ENCODE measurements around the gene SNX24.
A peak's percentile ranks its signal among the peaks of the same experiment; 100 is the strongest.

Gene SNX24

GRCh38 chr5:122845229-122846050 is at the start of gene SNX24:
TSS of gene SNX24 (plus strand) at chr5:122845613. CDS start at chr5:122845634, 21 bp downstream.
- Histone ChIP-seq H3K9me3 (ENCODE audit: low read length) (no peaks in the 10 kb centered on the region), H3K36me3 (ENCODE audit: insufficient read depth, low read length) (no peaks in the 10 kb centered on the region), H3K4me3 (ENCODE audit: low read depth in 1 of 2, low read length in 2 of 2) (peak within 1 kb of the TSS; percentile 92 to 97), H3K27ac (ENCODE audit: low read depth, low read length) (peak within 1 kb of the TSS; percentile 79), H3K9ac (ENCODE audit: low read length) (peak within 1 kb of the TSS; percentile 66), H3K4me1 (ENCODE audit: insufficient read depth, low read length) (peaks cover 13% of the 10 kb centered on the region), H3K27me3 (ENCODE audit: control insufficient read depth in 1 of 2, insufficient read depth in 2 of 2, low read length in 2 of 2) (no peaks in the 10 kb centered on the region)

DNA sequence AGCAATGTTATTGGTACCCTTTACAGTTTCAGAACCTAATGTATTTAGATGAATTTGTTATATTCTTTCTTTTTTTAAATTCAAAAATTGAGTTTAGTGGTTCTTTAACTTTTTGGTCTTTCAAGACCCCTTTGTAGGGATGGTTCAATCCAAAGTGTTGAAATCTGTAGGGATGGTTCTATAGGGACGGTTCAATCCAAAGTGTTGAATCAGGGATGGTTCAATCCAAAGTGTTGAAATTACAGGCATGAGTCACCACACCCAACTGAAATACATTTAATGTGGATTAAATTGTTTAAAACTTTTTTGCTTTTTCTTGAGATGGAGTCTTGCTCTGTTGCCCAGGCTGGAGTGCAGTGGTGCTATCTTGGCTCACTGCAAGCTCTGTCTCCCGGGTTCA is 39.9 kb upstream of the SNX24 start:
- H3K9me3 ChIP-seq (ENCODE audit: low read length) = no peaks in the 10 kb centered on the region
- no peak overlapping the region for H3K27ac ChIP-seq (ENCODE audit: low read depth, low read length)
- H3K4me1 ChIP-seq (ENCODE audit: insufficient read depth, low read length) = no peaks in the 10 kb centered on the region
- H3K27me3 ChIP-seq (ENCODE audit: control insufficient read depth in 1 of 2, insufficient read depth in 2 of 2, low read length in 2 of 2) = no peaks in the 10 kb centered on the region
- H3K9ac ChIP-seq (ENCODE audit: low read length) = no peak overlapping the region
- H3K4me3 ChIP-seq (ENCODE audit: low read depth in 1 of 2, low read length in 2 of 2) = no peak overlapping the region
- peaks cover 30% of the 10 kb centered on the region for H3K36me3 ChIP-seq (ENCODE audit: insufficient read depth, low read length)

GRCh38 chr5:122810405-122810804 is 35.0 kb upstream of the SNX24 start:
- H3K27ac ChIP-seq (ENCODE audit: low read depth, low read length) = no peak overlapping the region
- no peak overlapping the region for H3K4me3 ChIP-seq (ENCODE audit: low read depth in 1 of 2, low read length in 2 of 2)
- no peaks in the 10 kb centered on the region for H3K9me3 ChIP-seq (ENCODE audit: low read length)
- H3K4me1 ChIP-seq (ENCODE audit: insufficient read depth, low read length) = no peaks in the 10 kb centered on the region
- no peak overlapping the region for H3K9ac ChIP-seq (ENCODE audit: low read length)
- peaks cover 16% of the 10 kb centered on the region for H3K36me3 ChIP-seq (ENCODE audit: insufficient read depth, low read length)
- H3K27me3 ChIP-seq (ENCODE audit: control insufficient read depth in 1 of 2, insufficient read depth in 2 of 2, low read length in 2 of 2) = no peaks in the 10 kb centered on the region

- Histone ChIP-seq H3K27me3 (ENCODE audit: control insufficient read depth in 1 of 2, insufficient read depth in 2 of 2, low read length in 2 of 2) (no peaks in the 10 kb centered on the region), H3K9me3 (ENCODE audit: low read length) (no peaks in the 10 kb centered on the region), H3K4me3 (ENCODE audit: low read depth in 1 of 2, low read length in 2 of 2) (no peak overlapping the region), H3K4me1 (ENCODE audit: insufficient read depth, low read length) (no peaks in the 10 kb centered on the region), H3K9ac (ENCODE audit: low read length) (no peak overlapping the region), H3K27ac (ENCODE audit: low read depth, low read length) (no peak overlapping the region), H3K36me3 (ENCODE audit: insufficient read depth, low read length) (peaks cover 14% of the 10 kb centered on the region)
Observed at GRCh38 chr5:122815218-122815767, 30.1 kb upstream of the SNX24 start.

DNA sequence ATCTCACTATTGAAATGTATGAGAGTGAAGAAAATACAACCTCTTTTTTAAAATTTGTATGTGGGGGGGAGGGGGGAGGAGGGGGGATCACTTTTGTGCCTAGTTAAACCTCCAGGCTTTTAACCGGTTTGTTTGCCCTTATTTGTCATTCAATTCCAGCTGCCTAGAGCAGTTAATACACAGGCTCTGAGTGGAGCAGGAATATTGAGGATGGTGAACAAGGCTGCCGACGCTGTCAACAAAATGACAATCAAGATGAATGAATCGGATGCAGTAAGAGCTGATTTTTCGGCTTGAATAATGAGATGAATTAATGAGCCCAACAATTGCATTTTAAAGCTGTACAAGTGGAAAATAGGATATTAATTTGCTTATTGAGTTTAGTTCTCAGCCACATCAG is 28.7 kb upstream of the SNX24 start:
- Histone ChIP-seq H3K36me3 (ENCODE audit: insufficient read depth, low read length) (peaks cover 14% of the 10 kb centered on the region), H3K27me3 (ENCODE audit: control insufficient read depth in 1 of 2, insufficient read depth in 2 of 2, low read length in 2 of 2) (no peaks in the 10 kb centered on the region), H3K4me3 (ENCODE audit: low read depth in 1 of 2, low read length in 2 of 2) (no peak overlapping the region), H3K9me3 (ENCODE audit: low read length) (no peaks in the 10 kb centered on the region), H3K4me1 (ENCODE audit: insufficient read depth, low read length) (no peaks in the 10 kb centered on the region), H3K27ac (ENCODE audit: low read depth, low read length) (no peak overlapping the region), H3K9ac (ENCODE audit: low read length) (no peak overlapping the region)

DNA sequence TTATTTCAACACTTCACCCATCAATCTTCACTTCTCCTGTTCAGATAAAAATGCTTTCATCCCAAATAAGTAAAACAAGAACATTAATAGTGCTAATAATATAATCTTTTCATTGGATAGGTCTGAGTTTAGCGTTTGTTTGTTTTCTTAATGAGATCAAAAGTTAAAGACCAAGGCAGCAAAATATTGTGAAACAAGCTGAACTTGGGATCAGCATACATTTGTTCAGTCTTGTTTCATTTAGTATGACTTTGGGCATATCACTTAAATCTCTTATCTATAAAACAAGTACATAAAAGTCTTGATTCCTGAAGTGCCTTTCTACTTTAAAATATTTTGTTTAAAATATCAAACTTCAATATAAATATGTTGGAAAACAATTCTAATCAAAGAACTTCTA is 13.4 kb upstream of the SNX24 start:
- no peaks in the 10 kb centered on the region for H3K9me3 ChIP-seq (ENCODE audit: low read length)
- H3K4me1 ChIP-seq (ENCODE audit: insufficient read depth, low read length) = no peaks in the 10 kb centered on the region
- H3K4me3 ChIP-seq (ENCODE audit: low read depth in 1 of 2, low read length in 2 of 2) = no peak overlapping the region
- peaks cover 12% of the 10 kb centered on the region for H3K36me3 ChIP-seq (ENCODE audit: insufficient read depth, low read length)
- H3K27me3 ChIP-seq (ENCODE audit: control insufficient read depth in 1 of 2, insufficient read depth in 2 of 2, low read length in 2 of 2) = no peaks in the 10 kb centered on the region
- H3K27ac ChIP-seq (ENCODE audit: low read depth, low read length) = no peak overlapping the region
- H3K9ac ChIP-seq (ENCODE audit: low read length) = no peak overlapping the region

- Histone ChIP-seq H3K9me3 (ENCODE audit: low read length) (no peaks in the 10 kb centered on the region), H3K27me3 (ENCODE audit: control insufficient read depth in 1 of 2, insufficient read depth in 2 of 2, low read length in 2 of 2) (no peaks in the 10 kb centered on the region), H3K4me1 (ENCODE audit: insufficient read depth, low read length) (no peaks in the 10 kb centered on the region), H3K36me3 (ENCODE audit: insufficient read depth, low read length) (peaks cover under 1% of the 10 kb centered on the region), H3K4me3 (ENCODE audit: low read depth in 1 of 2, low read length in 2 of 2) (no peak overlapping the region), H3K27ac (ENCODE audit: low read depth, low read length) (no peak overlapping the region), H3K9ac (ENCODE audit: low read length) (no peak overlapping the region)
Observed at GRCh38 chr5:122835681-122836080, 9.7 kb upstream of the SNX24 start.

GRCh38 chr5:122836947-122837346 is 8.5 kb upstream of the SNX24 start:
- H3K27ac ChIP-seq (ENCODE audit: low read depth, low read length) = no peak overlapping the region
- no peaks in the 10 kb centered on the region for H3K4me1 ChIP-seq (ENCODE audit: insufficient read depth, low read length)
- H3K27me3 ChIP-seq (ENCODE audit: control insufficient read depth in 1 of 2, insufficient read depth in 2 of 2, low read length in 2 of 2) = no peaks in the 10 kb centered on the region
- no peaks in the 10 kb centered on the region for H3K9me3 ChIP-seq (ENCODE audit: low read length)
- no peak overlapping the region for H3K4me3 ChIP-seq (ENCODE audit: low read depth in 1 of 2, low read length in 2 of 2)
- no peak overlapping the region for H3K9ac ChIP-seq (ENCODE audit: low read length)
- no peaks in the 10 kb centered on the region for H3K36me3 ChIP-seq (ENCODE audit: insufficient read depth, low read length)

- no peak overlapping the region for H3K9ac ChIP-seq (ENCODE audit: low read length)
- H3K4me3 ChIP-seq (ENCODE audit: low read depth in 1 of 2, low read length in 2 of 2) = no peak overlapping the region
- H3K4me1 ChIP-seq (ENCODE audit: insufficient read depth, low read length) = peaks cover 7% of the 10 kb centered on the region
- H3K27ac ChIP-seq (ENCODE audit: low read depth, low read length) = no peak overlapping the region
- H3K9me3 ChIP-seq (ENCODE audit: low read length) = no peaks in the 10 kb centered on the region
- no peaks in the 10 kb centered on the region for H3K36me3 ChIP-seq (ENCODE audit: insufficient read depth, low read length)
- no peaks in the 10 kb centered on the region for H3K27me3 ChIP-seq (ENCODE audit: control insufficient read depth in 1 of 2, insufficient read depth in 2 of 2, low read length in 2 of 2)
Observed at GRCh38 chr5:122839731-122840130, 5.7 kb upstream of the SNX24 start.

DNA sequence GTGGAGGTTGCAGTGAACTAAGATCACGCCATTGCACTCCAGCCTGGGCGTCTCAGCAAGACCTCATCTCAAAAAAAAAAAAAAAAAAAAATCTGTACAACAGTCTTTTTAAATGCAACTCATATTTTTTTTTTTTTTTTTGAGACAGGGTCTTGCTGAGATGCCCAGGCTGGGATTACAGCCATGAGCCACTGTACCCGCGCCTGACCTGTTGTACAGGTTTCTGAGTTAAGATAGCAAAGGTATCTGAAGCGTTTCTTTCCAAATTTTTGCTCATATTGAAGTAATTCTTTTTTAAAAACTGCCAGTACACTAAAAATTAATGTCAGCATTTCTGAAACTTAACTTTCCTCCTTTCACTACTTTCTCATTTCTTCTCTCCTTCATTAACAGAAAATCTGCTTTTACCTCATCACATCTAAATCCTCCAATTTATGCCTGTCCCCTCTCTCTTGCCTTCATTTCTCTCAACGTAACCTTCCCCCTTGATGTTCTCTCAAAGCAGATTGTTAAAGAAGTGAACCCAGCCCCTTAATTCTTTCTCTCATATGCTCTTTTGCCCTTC is 3.3 kb upstream of the SNX24 start:
- Histone ChIP-seq H3K27ac (ENCODE audit: low read depth, low read length) (no peak overlapping the region), H3K9me3 (ENCODE audit: low read length) (no peaks in the 10 kb centered on the region), H3K36me3 (ENCODE audit: insufficient read depth, low read length) (no peaks in the 10 kb centered on the region), H3K27me3 (ENCODE audit: control insufficient read depth in 1 of 2, insufficient read depth in 2 of 2, low read length in 2 of 2) (no peaks in the 10 kb centered on the region), H3K9ac (ENCODE audit: low read length) (no peak overlapping the region), H3K4me1 (ENCODE audit: insufficient read depth, low read length) (peaks cover 13% of the 10 kb centered on the region), H3K4me3 (ENCODE audit: low read depth in 1 of 2, low read length in 2 of 2) (no peak overlapping the region)

DNA sequence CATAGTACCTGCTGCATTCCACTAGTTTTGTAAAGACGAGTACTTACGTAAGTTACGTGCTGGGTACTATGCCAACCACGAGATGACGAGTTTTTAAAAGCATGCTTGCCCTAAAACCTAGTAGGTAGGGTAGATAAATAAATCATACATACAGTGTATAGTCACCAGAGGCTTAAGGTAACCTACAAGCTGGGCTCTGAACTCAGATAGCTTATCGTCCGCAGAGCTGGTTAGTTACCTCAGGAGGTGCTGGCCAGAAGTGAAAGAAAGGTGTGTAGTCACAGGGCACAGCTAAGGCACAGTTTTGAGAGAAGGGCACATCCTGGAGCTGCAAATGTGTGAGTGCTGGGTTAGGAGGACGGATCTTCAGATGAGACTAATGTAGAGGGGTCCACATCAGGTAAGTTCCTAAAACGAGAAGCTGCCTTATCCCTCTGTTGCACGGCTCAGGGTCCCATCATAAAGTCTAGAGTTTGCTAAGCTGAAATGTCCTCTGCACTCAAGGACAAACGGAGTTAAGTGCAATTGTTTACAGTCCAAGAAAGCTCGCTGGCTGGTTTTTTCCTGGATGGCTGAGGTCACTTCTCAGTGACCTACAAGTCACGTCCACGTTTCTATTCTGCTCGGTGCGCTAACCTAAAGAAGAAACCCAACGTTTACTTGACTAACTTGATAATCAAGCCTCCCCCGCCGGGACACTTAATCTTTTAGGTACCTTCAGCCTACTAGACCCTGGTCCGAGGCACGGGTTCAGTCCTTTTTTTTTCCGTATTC is 1.1 kb upstream of the SNX24 start:
- Histone ChIP-seq H3K9me3 (ENCODE audit: low read length) (no peaks in the 10 kb centered on the region), H3K4me3 (ENCODE audit: low read depth in 1 of 2, low read length in 2 of 2) (peak overlapping the region; percentile 92 to 97), H3K4me1 (ENCODE audit: insufficient read depth, low read length) (peaks cover 13% of the 10 kb centered on the region), H3K36me3 (ENCODE audit: insufficient read depth, low read length) (no peaks in the 10 kb centered on the region), H3K27ac (ENCODE audit: low read depth, low read length) (peak overlapping the region; percentile 79), H3K9ac (ENCODE audit: low read length) (peak overlapping the region; percentile 66), H3K27me3 (ENCODE audit: control insufficient read depth in 1 of 2, insufficient read depth in 2 of 2, low read length in 2 of 2) (no peaks in the 10 kb centered on the region)
